H1 (cell line): ENCODE data around the gene CPM. TPM values are rescaled to one million over a fixed set of nuclear protein-coding genes. Genes with fewer than 3 reads are reported as not detected.

ENCODE experiments used
- CTCF ChIA-PET: fragments of 300-600 bp; sonication (Branson Sonifier 250); formaldehyde crosslinking; loops from one replicate; lab custom pipeline; 2021; ENCODE audit not compliant: partially characterized antibody; lab: Charles Lee
- POLR2A ChIA-PET: fragments of 300-600 bp; sonication (Branson Sonifier 250); formaldehyde crosslinking; loops from one replicate; lab custom pipeline; 2021; ENCODE audit warnings: inconsistent platforms; ENCODE audit not compliant: partially characterized antibody; lab: Charles Lee
- DNase-seq, 2 experiments: peaks; one replicate each; pipeline versions ENCODE4 v3.0.0 to v3.0.0-alpha.2; 2010 to 2022; ENCODE audit warnings: low spot score in 2 of 2, low read depth in 1 of 2, mixed read lengths in 1 of 2
- FAIRE-seq: peaks from 2 replicates; lab custom pipeline; 2011; peaks lifted over from hg19 to GRCh38; lab: Jason Lieb, UNC
- H2AFZ ChIP-seq: 2 replicates; pipeline ENCODE4 v1.8.1; 2012; ENCODE audit warnings: low read length, inconsistent platforms
- H2AK5ac ChIP-seq: 2 replicates; pipeline ENCODE4 v1.6.1; 2013; ENCODE audit warnings: low read depth, low read length
- H2BK120ac ChIP-seq: replicated peaks from 2 replicates; pipeline ENCODE3; 2013; ENCODE audit warnings: low read depth, low read length, inconsistent platforms
- H2BK12ac ChIP-seq: 2 replicates; pipeline ENCODE4 v1.6.1; 2013; ENCODE audit warnings: low read depth, low read length
- H2BK15ac ChIP-seq: 2 replicates; pipeline ENCODE4 v1.6.1; 2013; ENCODE audit warnings: low read length
- H2BK20ac ChIP-seq: 2 replicates; pipeline ENCODE4 v1.6.1; 2013; ENCODE audit warnings: low read length
- H2BK5ac ChIP-seq: 2 replicates; pipeline ENCODE4 v1.6.1; 2013; ENCODE audit warnings: low read depth, low read length
- H3K14ac ChIP-seq: 2 replicates; pipeline ENCODE4 v1.6.1; 2013; ENCODE audit warnings: inconsistent platforms; ENCODE audit not compliant: insufficient read length
- H3K18ac ChIP-seq: 2 replicates; pipeline ENCODE4 v1.6.1; 2013; ENCODE audit warnings: low read length; ENCODE audit errors: extremely low read depth
- H3K23ac ChIP-seq: 2 replicates; pipeline ENCODE4 v1.6.1; 2013; ENCODE audit warnings: inconsistent platforms; ENCODE audit not compliant: insufficient read length
- H3K23me2 ChIP-seq: 2 replicates; pipeline ENCODE4 v1.6.1; 2013; ENCODE audit warnings: low read depth, low read length
- H3K27ac ChIP-seq: 2 replicates; pipeline ENCODE4 v1.6.1; 2011; ENCODE audit warnings: low read depth, low read length, inconsistent platforms
- H3K27me3 ChIP-seq, 4 experiments: replicated peaks in 1 of 4; 1 replicate in 1 of 4; 2 replicates in 3 of 4; pipeline versions ENCODE4 v1.6.1 to v1.8.1; 2011 to 2013; ENCODE audit warnings: low read length in 3 of 4, mild to moderate bottlenecking in 3 of 4, inconsistent platforms in 2 of 4, mixed read lengths in 2 of 4, moderate library complexity in 1 of 4; ENCODE audit not compliant: control insufficient read depth in 3 of 4, insufficient read depth in 3 of 4; ENCODE audit errors: extremely low read depth in 1 of 4
- H3K36me3 ChIP-seq, 4 experiments: 2 replicates each; pipeline versions ENCODE4 v1.6.1 to v1.8.1; 2011 to 2013; ENCODE audit warnings: mild to moderate bottlenecking in 4 of 4, low read length in 3 of 4, moderate library complexity in 2 of 4, control low read depth in 1 of 4, inconsistent platforms in 1 of 4; ENCODE audit not compliant: insufficient read depth in 4 of 4, control insufficient read depth in 2 of 4
- H3K4ac ChIP-seq: replicated peaks from 2 replicates; pipeline ENCODE3; 2013; ENCODE audit warnings: low read length, low read depth, mixed read lengths, inconsistent platforms; ENCODE audit not compliant: insufficient read length
- H3K4me1 ChIP-seq, 4 experiments: replicated peaks in 1 of 4; 1 replicate in 1 of 4; 2 replicates in 3 of 4; pipeline versions ENCODE4 v1.6.1 to v1.8.1; 2011 to 2013; ENCODE audit warnings: low read length in 3 of 4, inconsistent platforms in 2 of 4, mixed read lengths in 1 of 4; ENCODE audit not compliant: insufficient read depth in 4 of 4, control insufficient read depth in 3 of 4
- H3K4me2 ChIP-seq, 2 experiments: 2 replicates each; pipeline versions ENCODE4 v1.6.1 to v1.8.1; 2011 to 2013; ENCODE audit warnings: low read depth in 2 of 2, low read length in 2 of 2, control low read depth in 1 of 2, inconsistent platforms in 1 of 2, mild to moderate bottlenecking in 1 of 2; ENCODE audit not compliant: insufficient read depth in 1 of 2
- H3K4me3 ChIP-seq, 4 experiments: fragments of 200-600, 300-600 bp in 1 of 4; sonication (generic), shearing (Covaris generic), sonication (Bioruptor Twin) in 1 of 4; 2 replicates each; pipeline versions ENCODE4 v1.5.1 to v1.8.1; 2011 to 2016; ENCODE audit warnings: low read length in 4 of 4, low read depth in 3 of 4, control low read depth in 2 of 4, inconsistent platforms in 2 of 4, mild to moderate bottlenecking in 2 of 4, mixed read lengths in 1 of 4, moderate library complexity in 1 of 4; ENCODE audit not compliant: insufficient read depth in 2 of 4; ENCODE audit errors: extremely low read depth in 1 of 4
- H3K56ac ChIP-seq: replicated peaks from 2 replicates; pipeline ENCODE3; 2013; ENCODE audit warnings: low read depth, mild to moderate bottlenecking, mixed read lengths, low read length, inconsistent platforms; ENCODE audit not compliant: insufficient read length
- H3K79me1 ChIP-seq: 2 replicates; pipeline ENCODE4 v1.6.1; 2013; ENCODE audit warnings: low read depth, low read length, control low read depth
- H3K79me2 ChIP-seq, 2 experiments: 2 replicates each; pipeline versions ENCODE4 v1.6.1 to v1.8.1; 2012 to 2013; ENCODE audit warnings: low read length in 2 of 2, mild to moderate bottlenecking in 2 of 2, inconsistent platforms in 1 of 2; ENCODE audit not compliant: insufficient read depth in 2 of 2, control insufficient read depth in 1 of 2
- H3K9ac ChIP-seq, 4 experiments: replicated peaks in 1 of 4; 1 replicate in 1 of 4; 2 replicates in 3 of 4; pipeline versions ENCODE4 v1.6.1 to v1.8.1; 2011 to 2013; ENCODE audit warnings: low read depth in 3 of 4, low read length in 3 of 4, control low read depth in 2 of 4, mild to moderate bottlenecking in 2 of 4, moderate library complexity in 2 of 4, inconsistent platforms in 1 of 4; ENCODE audit errors: extremely low read depth in 1 of 4
- H3K9me3 ChIP-seq, 2 experiments: 2 replicates each; pipeline versions ENCODE4 v1.6.1 to v1.8.1; 2012 to 2013; ENCODE audit warnings: mild to moderate bottlenecking in 2 of 2, moderate library complexity in 2 of 2, control low read depth in 1 of 2, inconsistent platforms in 1 of 2, low read depth in 1 of 2, low read length in 1 of 2, mixed read lengths in 1 of 2; ENCODE audit not compliant: insufficient read depth in 2 of 2
- H4K20me1 ChIP-seq, 2 experiments: replicated peaks in 1 of 2; 2 replicates each; pipeline versions ENCODE3 to v1.8.1; 2011 to 2013; ENCODE audit warnings: inconsistent platforms in 2 of 2, low read length in 2 of 2, mild to moderate bottlenecking in 1 of 2; ENCODE audit not compliant: insufficient read depth in 2 of 2, control insufficient read depth in 1 of 2
- H4K5ac ChIP-seq: 2 replicates; pipeline ENCODE4 v1.6.1; 2013; ENCODE audit warnings: low read length, low read depth, mixed read lengths, inconsistent platforms; ENCODE audit not compliant: insufficient read length
- H4K8ac ChIP-seq: 2 replicates; pipeline ENCODE4 v1.8.0; 2013; ENCODE audit warnings: mild to moderate bottlenecking, moderate library complexity, low read length, inconsistent platforms; ENCODE audit not compliant: insufficient read depth; ENCODE audit errors: extremely low read depth
- H4K91ac ChIP-seq: replicated peaks from 2 replicates; pipeline ENCODE3; 2013; ENCODE audit warnings: low read length, mixed read lengths, inconsistent platforms; ENCODE audit not compliant: insufficient read length
- ASH2L ChIP-seq: fragments of 200-600, 300-600 bp; sonication (generic); IDR thresholded peaks from one replicate; pipeline ENCODE4 v1.7.1; 2017; ENCODE audit warnings: low read length
- BACH1 ChIP-seq: IDR thresholded peaks from 2 replicates; pipeline ENCODE4 v1.6.1; 2012; ENCODE audit warnings: low read length, improper control_type of control experiment
- CHD1 ChIP-seq: IDR thresholded peaks from 2 replicates; pipeline ENCODE4 v1.6.1; 2012; ENCODE audit warnings: low read depth, low read length, improper control_type of control experiment
- EGR1 ChIP-seq: IDR thresholded peaks from 2 replicates; pipeline ENCODE4 v1.6.1; 2011; ENCODE audit warnings: low read depth, low read length, borderline replicate concordance
- GTF2F1 ChIP-seq: IDR thresholded peaks from 2 replicates; pipeline ENCODE4 v1.6.1; 2012; ENCODE audit warnings: low read depth, low read length, improper control_type of control experiment, borderline replicate concordance
- HDAC2 ChIP-seq, 2 experiments: fragments of 300-600 bp in 1 of 2; sonication (generic) in 1 of 2; IDR thresholded peaks; 2 replicates each; pipeline ENCODE4 v1.6.1; 2011 to 2012; ENCODE audit warnings: low read depth in 2 of 2, low read length in 2 of 2, mild to moderate bottlenecking in 2 of 2, moderate library complexity in 2 of 2, borderline replicate concordance in 1 of 2, inconsistent platforms in 1 of 2
- POLR2AphosphoS5 ChIP-seq: IDR thresholded peaks from 2 replicates; pipeline ENCODE4 v1.6.1; 2011; ENCODE audit warnings: low read depth, low read length
- TBP ChIP-seq: IDR thresholded peaks from 2 replicates; pipeline ENCODE4 v1.6.1; 2011; ENCODE audit warnings: low read depth, low read length, improper control_type of control experiment
- WGBS, 2 experiments: shearing (Covaris generic) in 1 of 2; methylation state at CpG; one replicate each; pipeline versions ENCODE4 v1.1.6 to v1.1.7; 2013 to 2015; ENCODE audit warnings: low lambda C conversion rate in 2 of 2, mixed read lengths in 2 of 2, inconsistent platforms in 1 of 2, low coverage in 1 of 2, missing lambda C conversion rate in 1 of 2; ENCODE audit not compliant: insufficient replicate concordance in 2 of 2, insufficient coverage in 1 of 2, insufficient read length in 1 of 2; ENCODE audit errors: extremely low coverage in 1 of 2, missing lambda C conversion rate in 1 of 2; 5-methylcytosine and 5-hydroxymethylcytosine counted together
- polyA plus RNA-seq, 7 experiments: library from polyadenylated mRNA; depleted of rRNA in 3 of 7; stranded (reverse) in 5 of 7; unstranded in 2 of 7; fragments of >200 nt in 5 of 7; fragments of 200-250 nt in 2 of 7; gene quantifications; 1 replicate in 5 of 7; 2 replicates in 1 of 7; 4 replicates in 1 of 7; pipeline versions ENCODE4 v1.2.1 to v1.2.3, GENCODE V29; 2011 to 2013; ENCODE audit warnings: missing spikeins in 2 of 7, mixed read lengths in 2 of 7
- total RNA-seq: library from RNA; stranded (reverse); fragmentation: NEBNext Ultra II Directional; extraction: Animal tissue kit (Norgen Biotek cat#: 25700); gene quantifications from 2 replicates; pipeline ENCODE4 v1.2.1, GENCODE V29; 2021

The CPM gene
- total and polyA plus RNA-seq, 2 of the 8 experiments (the other 6 are each of a cell fraction or from before 2014, with no cell fraction given): 0.33 to 3.1 TPM

GRCh38 chr12:68905733-68906132 lies 27.2 kb downstream of the CPM start:
- H4K20me1 ChIP-seq: no peaks in the 10 kb centered on the region
- H2AK5ac ChIP-seq: no peak overlapping the region
- no peaks in the 10 kb centered on the region for H3K79me1 ChIP-seq
- POLR2A ChIA-PET: interaction anchor here (0.6 kb wide), 1 partner anchor 572 kb away, joined by 4 read pairs; no protein-coding TSS in a partner anchor
- FAIRE-seq: no peak
- no peak overlapping the region for H2BK12ac ChIP-seq
- WGBS, 2 experiments: 95% methylated on average over 4 of the region's 4 CpGs; no CpG with 5 or more reads in 1 of the 2 experiments
- H3K56ac ChIP-seq: no peak overlapping the region
- H2BK120ac ChIP-seq: no peak overlapping the region
- H3K4me2 ChIP-seq: no peak overlapping the region
- no peak overlapping the region for H4K8ac ChIP-seq
- no peak overlapping the region for H3K4me3 ChIP-seq
- no peaks in the 10 kb centered on the region for H3K9me3 ChIP-seq
- H3K4ac ChIP-seq: no peak overlapping the region
- CTCF ChIA-PET: no interaction called here
- no peaks in the 10 kb centered on the region; a peak in 1 of 7 replicates for H3K27me3 ChIP-seq
- TF ChIP-seq BACH1 (no peak), TBP (no peak), EGR1 (no peak), POLR2AphosphoS5 (no peak), HDAC2 (IDR thresholded peaks at IDR 0.05; ENCODE audit: borderline replicate concordance in 1 of 2, low read depth in 2 of 2, low read length in 2 of 2) (no peak), CHD1 (no peak), ASH2L (no peak), GTF2F1 (no peak)
- H2BK20ac ChIP-seq: no peak overlapping the region
- H3K36me3 ChIP-seq: no peaks in the 10 kb centered on the region
- H3K4me1 ChIP-seq: no peaks in the 10 kb centered on the region
- H4K5ac ChIP-seq: no peak overlapping the region
- no peaks in the 10 kb centered on the region for H3K23me2 ChIP-seq
- no peak overlapping the region for H3K18ac ChIP-seq
- H3K23ac ChIP-seq: no peak overlapping the region
- no peak overlapping the region for H3K27ac ChIP-seq
- no peak for DNase-seq
- H3K14ac ChIP-seq: no peak overlapping the region
- no peak overlapping the region for H2BK15ac ChIP-seq
- H2BK5ac ChIP-seq: no peak overlapping the region
- no peak overlapping the region for H2AFZ ChIP-seq
- H4K91ac ChIP-seq: no peak overlapping the region
- H3K79me2 ChIP-seq: no peaks in the 10 kb centered on the region
- no peak overlapping the region for H3K9ac ChIP-seq
